ENCODE data around the gene TOMT. TPM values are rescaled to one million over a fixed set of nuclear protein-coding genes. Genes with fewer than 3 reads are reported as not detected.

Gene TOMT
- total RNA-seq, 1 donor from 2014 or later, result not detected

DNA sequence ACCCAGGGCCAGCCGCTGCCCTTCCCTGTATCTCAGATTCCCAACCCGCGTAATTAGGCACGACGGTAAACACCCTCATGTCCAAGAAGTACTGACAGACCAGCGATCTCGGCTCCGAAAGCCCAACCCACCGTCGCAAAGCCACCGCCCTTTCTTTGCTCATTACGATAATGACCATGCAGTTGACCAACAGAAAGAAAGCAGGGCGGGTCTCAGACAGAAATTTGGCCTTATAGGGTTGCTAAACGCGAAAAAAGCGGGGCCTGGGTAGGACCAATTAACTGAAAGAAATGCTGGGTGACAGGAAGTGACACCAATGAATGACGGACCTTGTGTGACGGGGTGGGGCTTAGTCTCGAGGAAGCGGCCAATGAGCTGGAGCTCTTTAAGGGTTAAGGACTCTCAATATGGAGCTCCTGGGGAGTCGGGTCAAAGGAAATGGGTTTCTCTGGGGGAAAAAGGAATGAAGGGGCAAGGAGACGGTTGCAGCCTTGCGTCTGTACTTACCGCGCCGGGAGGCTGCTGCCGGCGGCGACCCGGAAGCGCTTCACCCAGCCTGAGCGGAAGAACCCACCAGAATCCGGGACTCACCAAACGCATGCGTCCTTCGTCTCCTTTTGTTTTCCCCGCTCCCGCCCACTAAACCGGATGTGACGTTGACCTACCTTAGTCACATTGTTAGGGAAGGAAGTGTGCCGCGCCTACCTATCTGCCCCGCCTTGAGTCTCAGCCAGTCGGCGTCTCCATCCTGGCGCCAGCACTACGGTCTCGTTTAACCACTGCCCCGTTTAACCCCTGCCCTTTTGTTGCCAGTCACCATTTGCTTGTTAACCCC is 6.6 kb downstream of the TOMT start, which contains the start of gene ANAPC15:
TSS of gene ANAPC15 (minus strand) at position 553 of the 835 bp plus-strand sequence. CDS start 1,419 bp downstream, outside the sequence.
- peak; percentile 98 for DNase-seq (ENCODE audit: low spot score)
- Mint-ChIP-seq H3K4me1 (peaks cover 20% of the 10 kb centered on the region), H3K36me3 (peaks cover 3% of the 10 kb centered on the region), H3K27me3 (ENCODE audit: insufficient read depth, low read depth) (peaks cover 8% of the 10 kb centered on the region), H3K27ac (peak within 1 kb of the TSS; percentile 100), H3K4me3 (peak within 1 kb of the TSS; percentile 96), H3K9me3 (no peaks in the 10 kb centered on the region)
- peak within 1 kb of the TSS; percentile 81 for H3K4me2 ChIP-seq
- H3K36me3 ChIP-seq, result no peaks in the 10 kb centered on the region
- peak; percentile 32 for TF ChIP-seq EZH2 (IDR thresholded peaks at IDR 0.05)
- TF ChIP-seq, protein P1, sequence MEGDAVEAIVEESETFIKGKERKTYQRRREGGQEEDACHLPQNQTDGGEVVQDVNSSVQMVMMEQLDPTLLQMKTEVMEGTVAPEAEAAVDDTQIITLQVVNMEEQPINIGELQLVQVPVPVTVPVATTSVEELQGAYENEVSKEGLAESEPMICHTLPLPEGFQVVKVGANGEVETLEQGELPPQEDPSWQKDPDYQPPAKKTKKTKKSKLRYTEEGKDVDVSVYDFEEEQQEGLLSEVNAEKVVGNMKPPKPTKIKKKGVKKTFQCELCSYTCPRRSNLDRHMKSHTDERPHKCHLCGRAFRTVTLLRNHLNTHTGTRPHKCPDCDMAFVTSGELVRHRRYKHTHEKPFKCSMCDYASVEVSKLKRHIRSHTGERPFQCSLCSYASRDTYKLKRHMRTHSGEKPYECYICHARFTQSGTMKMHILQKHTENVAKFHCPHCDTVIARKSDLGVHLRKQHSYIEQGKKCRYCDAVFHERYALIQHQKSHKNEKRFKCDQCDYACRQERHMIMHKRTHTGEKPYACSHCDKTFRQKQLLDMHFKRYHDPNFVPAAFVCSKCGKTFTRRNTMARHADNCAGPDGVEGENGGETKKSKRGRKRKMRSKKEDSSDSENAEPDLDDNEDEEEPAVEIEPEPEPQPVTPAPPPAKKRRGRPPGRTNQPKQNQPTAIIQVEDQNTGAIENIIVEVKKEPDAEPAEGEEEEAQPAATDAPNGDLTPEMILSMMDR (IDR thresholded peaks at IDR 0.05), result no peak
- no peaks in the 10 kb centered on the region for H3K79me2 ChIP-seq (ENCODE audit: low read depth)
- peaks cover 21% of the 10 kb centered on the region for H3F3A ChIP-seq (ENCODE audit: low read depth)
- peak within 1 kb of the TSS; percentile 58 for H3K9ac ChIP-seq
- peak within 1 kb of the TSS; percentile 69 for H3K4me3 ChIP-seq
- no peaks in the 10 kb centered on the region for H4K20me1 ChIP-seq (ENCODE audit: low read depth)
- H2AFZ ChIP-seq (replicated peaks), result peak within 1 kb of the TSS; percentile 91
- peaks cover 6% of the 10 kb centered on the region for H3K4me1 ChIP-seq
- no peaks in the 10 kb centered on the region for H3K9me3 ChIP-seq (ENCODE audit: low read depth)
- H3K27me3 ChIP-seq, result peaks cover 36% of the 10 kb centered on the region
- peak within 1 kb of the TSS; percentile 92 for H3K27ac ChIP-seq

DNA sequence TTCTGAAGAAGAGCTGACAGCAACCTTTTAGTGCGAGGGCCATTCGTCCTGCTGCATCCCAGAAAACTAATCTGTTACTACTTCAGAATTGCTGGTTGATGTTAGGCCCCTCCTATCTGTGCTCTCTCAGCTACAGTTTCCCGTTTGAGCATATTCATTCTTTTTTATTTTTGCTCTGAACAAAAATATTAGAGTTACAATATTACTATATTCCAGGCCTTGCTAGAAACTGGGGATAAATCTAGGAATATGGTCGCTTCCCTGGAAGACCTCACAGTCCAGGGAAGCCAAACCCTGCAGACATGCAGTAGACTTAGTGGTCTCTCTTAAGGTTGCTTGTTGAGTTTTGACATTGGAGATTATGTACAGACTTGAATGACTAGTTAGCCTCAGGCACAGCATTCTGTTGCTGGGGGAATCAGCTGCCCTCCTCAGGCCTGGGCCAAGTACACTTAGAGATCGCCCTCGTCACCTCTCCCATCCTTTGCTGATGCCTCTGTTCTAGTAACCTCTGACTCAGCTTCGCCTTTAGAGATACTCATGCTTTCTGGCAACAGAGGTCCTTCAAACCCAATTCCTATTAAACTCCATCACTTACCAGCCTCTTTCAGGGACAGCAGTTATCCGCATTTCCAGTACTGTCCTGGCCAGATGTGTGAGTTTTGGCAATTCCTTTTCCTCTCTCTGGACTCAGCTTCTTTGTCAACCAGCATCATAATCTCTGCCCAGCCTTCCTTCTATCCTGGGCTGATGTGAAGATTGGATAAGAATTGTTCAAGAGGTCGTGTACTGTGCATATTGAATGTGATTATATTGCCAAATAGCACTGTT is 7.5 kb downstream of the TOMT start:
- H3K4me3 Mint-ChIP-seq, result peak overlapping the region; percentile 96
- no peaks in the 10 kb centered on the region for H3K36me3 ChIP-seq

DNA sequence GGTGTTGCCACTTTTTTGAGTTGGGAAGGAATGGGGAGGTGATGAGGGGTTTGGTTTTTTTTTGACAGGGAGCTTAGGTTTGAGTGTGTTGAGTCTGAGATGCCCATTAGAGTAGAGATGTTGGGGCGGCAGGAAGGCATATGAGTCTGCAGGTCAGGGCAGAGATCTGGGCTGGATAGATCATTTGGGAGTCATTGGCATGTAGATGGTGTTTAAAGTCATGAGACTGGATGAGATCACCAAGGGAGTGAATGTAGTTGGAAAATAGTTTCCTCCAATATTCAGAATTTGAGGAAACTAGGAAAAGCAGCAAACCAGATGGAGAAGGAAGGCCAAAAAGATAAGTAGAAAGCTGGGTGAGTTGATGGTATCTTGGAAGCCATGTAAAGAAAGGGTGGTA is 8.8 kb downstream of the TOMT start:
- H3K4me1 ChIP-seq, result peaks cover 6% of the 10 kb centered on the region
- peaks cover 3% of the 10 kb centered on the region for H3K36me3 Mint-ChIP-seq
- no peak overlapping the region for H3K27ac ChIP-seq
- H2AFZ ChIP-seq (replicated peaks), result no peak overlapping the region
- TF ChIP-seq EZH2 (IDR thresholded peaks at IDR 0.05) (no peak), EZH2phosphoT487 (IDR thresholded peaks at IDR 0.05) (no peak)
- TF ChIP-seq, protein P1 (IDR thresholded peaks at IDR 0.05), result no peak
- DNase-seq (ENCODE audit: low spot score), result no peak
- no peaks in the 10 kb centered on the region for H4K20me1 ChIP-seq (ENCODE audit: low read depth)
- no peak overlapping the region for H3K4me3 ChIP-seq
- no peaks in the 10 kb centered on the region for H3K79me2 ChIP-seq (ENCODE audit: low read depth)
- H3F3A ChIP-seq (ENCODE audit: low read depth), result peaks cover 21% of the 10 kb centered on the region
- no peak overlapping the region for H3K27ac Mint-ChIP-seq
- H3K4me1 Mint-ChIP-seq, result peaks cover 20% of the 10 kb centered on the region
- no peak overlapping the region for H3K9ac ChIP-seq
- peaks cover 40% of the 10 kb centered on the region for H3K27me3 ChIP-seq
- H3K4me2 ChIP-seq, result no peak overlapping the region
- peaks cover 5% of the 10 kb centered on the region for H3K27me3 Mint-ChIP-seq (ENCODE audit: insufficient read depth, low read depth)
- no peak overlapping the region for H3K4me3 Mint-ChIP-seq
- no peaks in the 10 kb centered on the region for H3K9me3 Mint-ChIP-seq
- H3K9me3 ChIP-seq (ENCODE audit: low read depth), result no peaks in the 10 kb centered on the region
- no peaks in the 10 kb centered on the region for H3K36me3 ChIP-seq

More for the DNA sequence above, 7.5 kb downstream of the TOMT start:
- Mint-ChIP-seq H3K27ac (peak overlapping the region; percentile 100), H3K4me1 (peaks cover 20% of the 10 kb centered on the region), H3K27me3 (ENCODE audit: insufficient read depth, low read depth) (peaks cover 5% of the 10 kb centered on the region), H3K36me3 (peaks cover 3% of the 10 kb centered on the region), H3K9me3 (no peaks in the 10 kb centered on the region)
- H3F3A ChIP-seq (ENCODE audit: low read depth), result peaks cover 21% of the 10 kb centered on the region
- H3K9me3 ChIP-seq (ENCODE audit: low read depth), result no peaks in the 10 kb centered on the region
- H2AFZ ChIP-seq (replicated peaks), result peak overlapping the region; percentile 23
- peak overlapping the region; percentile 92 for H3K27ac ChIP-seq
- H3K9ac ChIP-seq, result no peak overlapping the region
- peaks cover 40% of the 10 kb centered on the region for H3K27me3 ChIP-seq
- peaks cover 6% of the 10 kb centered on the region for H3K4me1 ChIP-seq
- H3K4me2 ChIP-seq, result peak overlapping the region; percentile 81
- DNase-seq (ENCODE audit: low spot score), result no peak
- peak overlapping the region; percentile 69 for H3K4me3 ChIP-seq
- H4K20me1 ChIP-seq (ENCODE audit: low read depth), result no peaks in the 10 kb centered on the region
- TF ChIP-seq EZH2 (IDR thresholded peaks at IDR 0.05) (no peak), EZH2phosphoT487 (IDR thresholded peaks at IDR 0.05) (peak; percentile 23)
- TF ChIP-seq, protein P1 (IDR thresholded peaks at IDR 0.05), result no peak
- H3K79me2 ChIP-seq (ENCODE audit: low read depth), result no peaks in the 10 kb centered on the region

Data from neural progenitor cell (in vitro differentiated cells).